ENCODE measurements around the gene DIRAS2. TPM values are rescaled to one million over a fixed set of nuclear protein-coding genes. Genes with fewer than 3 reads are reported as not detected.

The DIRAS2 gene
- total RNA-seq (under 1 TPM in 1 of 2 donors, not detected in 1; 0.12 TPM), polyA plus RNA-seq (ENCODE audit: insufficient read depth, low read depth, low replicate concordance) (0.29 TPM)
- long read RNA-seq, donor 1, full-length matches to known transcripts: 1 of 1 reads
- long read RNA-seq, donor 1, partial matches to known transcripts: 0 of 1 reads
- long read RNA-seq, donor 1, other reads (novel, unspliced or antisense): 0 of 1 reads
- long read RNA-seq, donor 2: 0 reads

DNA sequence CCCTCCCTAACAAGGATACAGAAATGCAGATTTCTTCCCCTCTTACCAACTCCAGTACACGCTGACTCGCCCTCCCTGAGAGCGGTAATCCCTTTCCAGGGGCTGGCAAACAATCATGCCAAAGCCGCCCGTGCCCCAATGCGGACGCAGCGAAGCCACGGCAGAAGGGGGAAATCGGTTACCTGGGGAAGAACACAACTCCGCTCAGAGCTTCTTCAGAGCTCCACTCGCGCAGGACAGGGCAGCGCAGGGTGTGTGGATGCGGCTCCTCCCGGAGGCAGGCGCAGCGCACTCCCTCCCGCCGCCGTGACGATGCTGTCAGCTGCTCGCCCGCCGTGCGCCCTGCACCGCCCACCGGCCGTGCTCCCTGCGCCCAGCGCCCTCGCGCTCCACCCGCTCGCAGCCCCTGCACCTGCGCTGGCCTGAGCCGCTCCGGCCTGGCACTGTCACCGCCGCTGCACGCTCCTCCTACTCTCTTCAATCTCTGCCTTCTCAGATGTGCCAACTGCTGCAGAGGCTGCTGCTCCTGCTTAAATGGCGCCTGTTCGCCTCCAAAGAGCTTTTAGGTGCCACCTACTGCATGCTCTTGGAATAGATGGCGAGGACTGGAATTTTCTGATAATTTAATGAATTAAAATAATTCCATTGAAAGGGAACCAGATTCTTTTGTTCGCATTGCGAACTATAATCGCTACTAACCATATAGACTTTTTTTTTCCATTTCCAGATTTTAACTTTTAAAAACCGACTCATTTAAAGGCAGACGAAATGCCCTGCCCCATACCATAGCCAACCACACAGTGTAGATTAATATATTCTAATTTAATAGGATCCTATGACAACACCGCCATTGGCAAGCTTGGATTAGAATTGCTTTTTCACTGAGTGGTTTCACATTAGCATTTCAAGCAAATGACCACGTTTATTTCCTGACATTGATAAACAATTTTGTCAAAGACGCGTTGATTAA lies at the start of gene DIRAS2:
Gene DIRAS2, minus strand, starts transcription at position 255 of the 970 bp plus-strand sequence. CDS start 28,997 bp downstream, outside the sequence.
- TF ChIP-seq, protein P1, sequence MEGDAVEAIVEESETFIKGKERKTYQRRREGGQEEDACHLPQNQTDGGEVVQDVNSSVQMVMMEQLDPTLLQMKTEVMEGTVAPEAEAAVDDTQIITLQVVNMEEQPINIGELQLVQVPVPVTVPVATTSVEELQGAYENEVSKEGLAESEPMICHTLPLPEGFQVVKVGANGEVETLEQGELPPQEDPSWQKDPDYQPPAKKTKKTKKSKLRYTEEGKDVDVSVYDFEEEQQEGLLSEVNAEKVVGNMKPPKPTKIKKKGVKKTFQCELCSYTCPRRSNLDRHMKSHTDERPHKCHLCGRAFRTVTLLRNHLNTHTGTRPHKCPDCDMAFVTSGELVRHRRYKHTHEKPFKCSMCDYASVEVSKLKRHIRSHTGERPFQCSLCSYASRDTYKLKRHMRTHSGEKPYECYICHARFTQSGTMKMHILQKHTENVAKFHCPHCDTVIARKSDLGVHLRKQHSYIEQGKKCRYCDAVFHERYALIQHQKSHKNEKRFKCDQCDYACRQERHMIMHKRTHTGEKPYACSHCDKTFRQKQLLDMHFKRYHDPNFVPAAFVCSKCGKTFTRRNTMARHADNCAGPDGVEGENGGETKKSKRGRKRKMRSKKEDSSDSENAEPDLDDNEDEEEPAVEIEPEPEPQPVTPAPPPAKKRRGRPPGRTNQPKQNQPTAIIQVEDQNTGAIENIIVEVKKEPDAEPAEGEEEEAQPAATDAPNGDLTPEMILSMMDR (IDR thresholded peaks at IDR 0.05): peak; percentile 19 to 40 (median 35)
- no peak for TF ChIP-seq POLR2A (IDR thresholded peaks at IDR 0.05)
- 5 to 8% methylated on average over 26 to 53 of the region's 53 CpGs for WGBS, 2 donors
- Histone ChIP-seq H3K36me3 (ENCODE audit: low read depth, missing control alignments) (no peaks in the 10 kb centered on the region), H3K9me3 (no peaks in the 10 kb centered on the region), H3K4me1 (no peaks in the 10 kb centered on the region), H3K4me3 (peak within 1 kb of the TSS; percentile 29 to 38), H3K27ac (no peak within 1 kb of the TSS), H3K27me3 (no peaks in the 10 kb centered on the region)
- intact Hi-C loops (cut with DNase I; ENCODE audit: low total_unique reads): no loop called here
- DNase-seq: peak; percentile 70

GRCh38 chr9:90684736-90685135 lies 42.1 kb upstream of the DIRAS2 start:
- no peak overlapping the region for H3K4me3 ChIP-seq
- no peak overlapping the region for H3K27ac ChIP-seq
- H3K27me3 ChIP-seq: no peaks in the 10 kb centered on the region
- TF ChIP-seq POLR2A (IDR thresholded peaks at IDR 0.05): no peak
- TF ChIP-seq, protein P1 (IDR thresholded peaks at IDR 0.05): no peak
- WGBS, 2 donors: 71 to 78% methylated on average over 5 of the region's 5 CpGs
- H3K4me1 ChIP-seq: no peaks in the 10 kb centered on the region
- intact Hi-C loops (cut with DNase I; ENCODE audit: low total_unique reads): no loop called here
- no peaks in the 10 kb centered on the region for H3K9me3 ChIP-seq
- DNase-seq: no peak
- no peaks in the 10 kb centered on the region for H3K36me3 ChIP-seq (ENCODE audit: low read depth, missing control alignments)

DNA sequence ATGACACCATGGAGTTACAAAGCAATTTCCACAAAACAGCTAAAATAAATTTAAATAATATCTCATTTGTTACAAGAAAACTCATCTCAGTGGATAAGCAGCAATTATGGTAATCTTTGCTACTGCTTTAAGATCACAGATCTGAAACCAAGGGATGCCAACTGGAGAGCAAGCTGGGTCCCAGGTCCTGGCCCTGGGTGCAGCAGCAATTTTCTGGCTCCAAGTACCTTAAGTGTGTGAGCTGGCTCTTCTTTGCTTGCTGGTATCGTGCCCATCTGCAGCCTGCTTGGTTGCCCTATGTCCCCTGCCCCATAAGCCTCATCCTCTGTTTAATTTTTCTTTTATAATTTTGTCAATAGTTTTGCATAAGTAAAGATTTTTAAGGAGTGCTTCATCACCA lies 41.5 kb upstream of the DIRAS2 start:
- WGBS, 2 donors: 86 to 94% methylated on average over 1 of the region's 1 CpG
- no peaks in the 10 kb centered on the region for H3K36me3 ChIP-seq (ENCODE audit: low read depth, missing control alignments)
- no peak overlapping the region for H3K27ac ChIP-seq
- no peak overlapping the region for H3K4me3 ChIP-seq
- no peaks in the 10 kb centered on the region for H3K27me3 ChIP-seq
- H3K4me1 ChIP-seq: no peaks in the 10 kb centered on the region
- intact Hi-C loops (cut with DNase I; ENCODE audit: low total_unique reads): no loop called here
- no peak for DNase-seq
- H3K9me3 ChIP-seq: no peaks in the 10 kb centered on the region
- TF ChIP-seq, protein P1 (IDR thresholded peaks at IDR 0.05): no peak
- no peak for TF ChIP-seq POLR2A (IDR thresholded peaks at IDR 0.05)

DNA sequence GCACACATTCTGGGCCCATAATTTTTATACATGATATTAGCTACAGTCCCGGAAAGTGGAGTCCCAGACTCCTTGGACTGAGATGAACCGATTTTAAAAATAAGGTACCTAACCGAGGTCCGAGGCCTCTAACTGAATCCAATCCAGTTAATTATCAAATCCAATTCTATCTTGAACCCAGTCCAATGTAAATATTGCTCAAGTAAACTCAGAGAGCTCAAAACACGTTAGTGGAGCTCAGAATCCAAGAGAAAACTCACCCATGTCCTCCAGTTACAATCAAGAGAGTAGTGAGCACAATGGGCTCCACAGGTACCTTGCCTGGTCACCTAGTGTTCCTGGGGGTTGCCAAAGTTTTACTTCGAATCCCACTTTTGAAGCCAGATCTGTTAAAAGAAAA lies 37.9 kb upstream of the DIRAS2 start:
- no peaks in the 10 kb centered on the region for H3K27me3 ChIP-seq
- 87 to 94% methylated on average over 6 of the region's 6 CpGs for WGBS, 2 donors
- TF ChIP-seq, protein P1 (IDR thresholded peaks at IDR 0.05): no peak
- TF ChIP-seq POLR2A (IDR thresholded peaks at IDR 0.05): no peak

More for the DNA sequence above, 37.9 kb upstream of the DIRAS2 start:
- no peak for DNase-seq
- H3K4me1 ChIP-seq: no peaks in the 10 kb centered on the region
- no peak overlapping the region for H3K4me3 ChIP-seq
- H3K9me3 ChIP-seq: no peaks in the 10 kb centered on the region
- H3K27ac ChIP-seq: no peak overlapping the region
- no peaks in the 10 kb centered on the region for H3K36me3 ChIP-seq (ENCODE audit: low read depth, missing control alignments)
- intact Hi-C loops (cut with DNase I; ENCODE audit: low total_unique reads): no loop called here
